NCI-H524 (cell line): ENCODE measurements around the gene BABAM2.

Experiments
- DNase-seq, 2 experiments: peaks; one replicate each; lab custom pipeline; 2025; lab: John Stamatoyannopoulos, UW

BABAM2 gene

DNA sequence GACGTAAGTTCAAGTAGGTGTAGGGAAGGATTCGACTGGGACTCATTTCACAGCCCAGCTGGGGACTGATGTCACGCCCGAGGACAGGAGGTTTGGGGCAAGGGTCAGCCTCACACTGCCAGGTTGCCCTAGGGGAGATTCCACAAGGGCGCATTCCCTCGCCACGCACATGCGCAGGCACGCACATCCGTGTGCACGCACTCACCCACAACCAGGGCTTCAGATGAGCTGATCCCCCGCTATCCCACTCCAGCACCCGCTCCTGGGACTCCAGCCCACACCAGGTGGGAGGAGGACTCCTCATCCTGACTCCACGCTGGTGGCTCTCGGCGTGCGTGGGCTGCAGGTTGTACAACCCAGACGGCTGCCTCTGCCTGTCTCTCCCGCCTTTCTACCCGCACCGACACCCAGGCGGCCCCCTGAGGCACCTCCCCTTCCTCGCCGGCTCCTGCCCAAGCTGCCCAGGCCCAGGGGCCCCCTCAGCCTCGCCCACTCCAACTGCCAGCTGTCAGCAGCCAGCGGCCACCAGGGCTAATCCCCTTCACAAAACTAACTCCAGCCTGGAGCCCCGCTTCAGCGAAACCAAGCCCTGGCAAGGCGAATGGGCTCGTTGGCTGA is 454.3 kb downstream of the BABAM2 start:
- peak; percentile 92 to 95 for DNase-seq

DNA sequence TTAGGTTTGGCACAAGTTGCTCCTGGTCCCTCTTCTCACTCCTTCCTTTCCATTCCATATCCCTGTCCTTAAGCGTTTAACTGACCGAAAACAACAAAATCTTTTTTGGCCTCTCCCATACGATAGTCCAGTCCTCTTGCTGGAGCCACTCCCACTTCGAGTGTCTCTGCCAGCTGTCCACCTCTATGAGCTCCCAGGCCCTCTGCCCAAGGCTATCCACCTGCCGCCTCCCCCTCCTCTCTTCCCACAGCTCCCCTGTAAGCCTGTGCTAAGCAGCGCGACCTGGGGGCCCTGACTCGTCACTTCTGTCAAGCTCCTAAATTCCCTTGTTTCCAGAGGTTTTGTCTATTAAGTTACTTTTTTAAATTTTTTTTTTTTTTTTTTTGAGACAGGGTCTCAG is 455.1 kb downstream of the BABAM2 start:
- peak; percentile 94 to 98 for DNase-seq

DNA sequence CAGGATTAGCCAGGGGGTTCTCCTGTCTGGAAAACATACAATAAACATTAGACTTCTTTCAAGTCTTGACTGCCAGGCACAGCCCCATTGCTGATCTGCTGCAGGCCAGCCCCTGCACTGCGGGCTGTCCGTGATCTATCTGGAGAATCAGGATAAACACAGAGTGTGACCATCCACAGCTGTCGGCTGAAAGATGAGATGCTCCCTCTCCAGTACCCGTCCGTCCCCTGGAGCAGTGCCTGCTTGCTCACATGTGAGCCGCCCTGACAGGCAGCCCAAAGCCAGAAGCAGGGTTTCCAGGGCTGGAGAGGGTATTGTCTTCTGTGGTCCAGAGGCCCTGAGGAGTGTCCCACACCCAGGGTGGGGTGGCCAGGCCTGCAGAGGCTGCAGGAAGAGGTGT is 456.1 kb downstream of the BABAM2 start:
- DNase-seq: peak; percentile 85 to 95

DNA sequence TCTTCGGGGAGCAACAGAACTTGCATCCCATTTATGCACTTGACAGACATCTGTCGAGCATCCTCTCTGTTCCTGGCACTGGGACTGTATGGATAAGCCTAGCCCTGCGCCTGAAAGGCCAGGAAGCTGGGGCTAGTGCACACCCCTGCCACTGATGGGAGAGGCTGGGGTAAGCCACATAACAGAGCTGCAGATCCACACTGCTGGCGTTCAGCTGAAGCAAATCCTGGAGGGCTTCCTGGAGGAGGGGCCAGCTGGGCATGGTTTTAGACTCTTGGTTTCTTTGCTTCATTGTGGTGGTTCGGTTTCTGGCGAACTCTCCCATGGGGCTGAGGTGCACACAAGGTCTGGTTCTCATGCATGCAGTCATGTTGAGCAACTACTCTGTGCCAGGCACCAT is 456.7 kb downstream of the BABAM2 start:
- DNase-seq: peak; percentile 68 to 91

DNA sequence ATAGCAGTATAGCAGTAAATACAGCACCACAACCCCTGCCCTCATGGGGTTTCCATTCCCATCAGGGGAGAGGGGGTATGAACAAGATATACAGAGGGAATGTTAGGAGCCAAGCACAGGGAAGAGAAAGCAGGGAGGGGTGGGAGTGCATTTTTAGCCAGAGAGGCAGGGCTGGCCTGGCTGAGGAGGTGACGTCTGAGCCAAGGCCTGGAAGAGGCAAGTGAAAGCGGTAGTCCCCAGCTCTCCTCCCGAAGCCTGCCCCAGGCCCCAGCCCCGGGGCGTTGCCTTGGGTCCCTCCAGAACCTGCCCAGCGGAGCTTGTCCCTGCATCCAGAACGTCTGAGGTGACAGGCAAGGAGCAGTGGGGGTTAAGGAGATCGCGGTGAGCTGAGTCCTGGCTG is 457.1 kb downstream of the BABAM2 start:
- no peak for DNase-seq

DNA sequence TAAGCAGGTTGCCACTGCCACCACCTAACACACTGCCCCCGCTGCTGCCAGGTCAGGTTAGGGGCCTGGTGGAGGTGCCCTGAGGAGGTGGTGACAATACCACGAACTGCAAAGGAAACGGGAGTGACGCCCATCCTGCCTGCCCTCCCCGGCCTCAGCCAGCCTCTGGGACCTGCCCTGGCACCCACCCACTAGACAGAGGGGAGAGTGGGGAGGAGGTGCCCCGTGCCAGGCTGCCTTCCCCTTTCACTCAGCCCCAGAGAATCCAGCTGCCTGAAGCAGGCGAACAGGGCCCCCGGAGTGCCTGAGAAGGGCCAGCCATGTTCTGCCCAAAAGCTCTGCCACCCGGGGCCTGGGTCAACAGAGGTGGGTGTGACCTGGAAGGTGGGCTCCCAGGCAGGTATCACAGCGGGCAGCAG is 457.6 kb downstream of the BABAM2 start:
- no peak for DNase-seq

DNA sequence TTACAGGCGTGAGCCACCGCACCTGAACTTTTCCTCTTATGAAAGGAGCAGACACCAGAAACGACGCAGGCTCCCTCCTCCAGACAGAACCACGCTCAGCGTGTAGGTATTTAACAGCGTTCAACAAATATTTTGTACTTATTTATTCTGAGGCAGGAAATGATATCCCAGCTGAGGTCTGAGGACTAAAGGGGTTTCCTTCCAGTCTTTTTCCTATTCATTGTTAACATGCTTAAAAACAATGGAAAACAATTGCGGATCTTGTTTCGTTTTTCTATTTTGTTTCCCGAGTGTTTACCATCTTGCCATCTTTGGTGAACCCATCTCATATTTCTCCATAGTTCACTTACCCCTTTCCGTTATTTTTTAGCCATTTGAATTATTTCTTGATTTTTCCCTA is 458.4 kb downstream of the BABAM2 start:
- no peak for DNase-seq

DNA sequence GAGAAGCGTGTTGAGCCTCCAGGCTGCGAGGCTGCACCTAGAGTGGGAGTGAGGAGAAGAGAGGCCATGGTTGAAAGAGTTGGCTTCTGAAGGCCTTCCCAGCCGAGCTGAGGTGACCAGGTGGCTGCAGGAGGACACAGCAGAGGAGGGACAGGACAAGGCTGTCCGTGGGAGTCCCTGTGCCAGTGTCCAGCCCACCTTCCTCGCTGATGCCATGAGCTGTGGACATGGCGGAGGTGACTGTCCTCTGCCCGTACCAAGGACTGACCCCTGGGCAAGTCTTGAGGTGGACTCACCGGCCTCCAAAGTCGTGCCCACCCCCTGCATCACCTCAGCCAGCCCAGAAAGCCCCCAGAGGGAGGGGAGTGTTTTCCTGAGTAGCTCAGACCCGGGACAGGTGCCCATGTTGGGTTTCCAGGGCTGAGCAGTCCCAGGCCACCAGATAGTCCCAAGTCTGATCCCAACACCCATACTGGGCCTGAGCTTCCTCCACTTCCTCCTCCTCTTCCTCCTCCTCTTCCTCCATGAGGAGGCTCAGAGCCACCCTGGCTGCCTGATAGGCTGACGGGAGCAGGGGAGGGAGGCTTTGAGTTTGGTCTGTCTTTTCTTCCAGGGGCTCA is 459.1 kb downstream of the BABAM2 start:
- DNase-seq: no peak

DNA sequence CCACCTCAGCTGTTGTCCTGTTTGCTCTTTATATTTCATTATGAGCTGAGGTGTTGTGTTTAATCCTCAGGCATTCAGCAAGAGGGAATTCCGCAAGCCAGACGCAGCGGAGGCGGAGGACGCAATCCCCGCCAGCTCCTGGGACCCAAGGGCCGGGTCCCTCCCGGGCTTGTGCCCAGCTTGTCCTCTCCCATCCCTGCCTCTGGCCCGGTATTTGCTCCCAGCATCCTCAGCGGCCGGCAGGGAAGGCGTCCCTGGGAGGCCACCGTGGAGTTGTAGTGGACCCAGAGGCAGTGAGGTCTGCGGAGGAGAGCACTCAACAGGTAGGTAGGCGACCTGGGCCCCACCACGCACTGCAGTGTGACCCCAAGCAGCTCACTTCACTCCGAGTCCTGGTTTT is 459.7 kb downstream of the BABAM2 start:
- DNase-seq: no peak

DNA sequence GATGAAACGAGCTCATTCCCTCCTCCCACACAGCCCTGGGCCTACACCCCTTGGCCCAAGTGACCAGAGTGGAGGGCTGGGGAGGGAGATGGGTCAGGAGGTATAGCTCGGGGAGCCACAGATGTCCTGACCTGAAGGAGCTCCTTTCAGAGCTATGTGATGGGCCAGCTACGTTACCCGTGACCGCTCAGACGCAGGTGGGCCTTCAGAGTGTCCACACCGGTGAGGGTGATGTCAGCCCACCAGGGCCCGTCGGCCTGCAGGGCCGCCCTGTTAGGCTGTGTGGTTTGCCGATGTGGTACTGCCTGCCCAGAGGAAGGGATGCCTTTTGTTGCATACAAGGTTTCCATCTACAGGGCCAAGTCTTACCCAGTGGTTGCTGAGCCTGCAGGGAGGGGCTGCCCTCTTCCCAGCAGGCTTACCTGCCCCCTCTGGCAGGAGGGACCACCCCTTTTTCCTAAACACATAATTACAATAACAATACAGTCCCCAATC is 460.3 kb downstream of the BABAM2 start:
- no peak for DNase-seq

DNA sequence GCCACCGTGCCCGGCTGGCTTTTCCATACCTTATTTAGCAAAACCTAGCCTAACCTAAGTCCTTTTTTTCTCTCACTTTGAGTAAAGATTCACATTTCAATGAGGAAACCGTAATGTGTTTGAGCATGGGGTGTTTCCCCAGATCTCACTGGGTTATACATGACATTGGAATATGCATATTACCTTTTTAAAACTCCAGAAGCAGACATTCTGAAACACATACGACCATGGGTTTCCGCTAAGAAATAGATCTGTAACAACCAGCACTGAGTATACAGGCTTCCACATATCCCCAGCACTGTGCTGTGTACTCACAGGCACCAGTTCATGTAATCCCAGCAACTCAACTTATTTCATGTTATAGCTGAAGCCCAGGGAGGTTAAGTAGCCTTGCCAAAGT is 461.1 kb downstream of the BABAM2 start:
- DNase-seq: no peak

DNA sequence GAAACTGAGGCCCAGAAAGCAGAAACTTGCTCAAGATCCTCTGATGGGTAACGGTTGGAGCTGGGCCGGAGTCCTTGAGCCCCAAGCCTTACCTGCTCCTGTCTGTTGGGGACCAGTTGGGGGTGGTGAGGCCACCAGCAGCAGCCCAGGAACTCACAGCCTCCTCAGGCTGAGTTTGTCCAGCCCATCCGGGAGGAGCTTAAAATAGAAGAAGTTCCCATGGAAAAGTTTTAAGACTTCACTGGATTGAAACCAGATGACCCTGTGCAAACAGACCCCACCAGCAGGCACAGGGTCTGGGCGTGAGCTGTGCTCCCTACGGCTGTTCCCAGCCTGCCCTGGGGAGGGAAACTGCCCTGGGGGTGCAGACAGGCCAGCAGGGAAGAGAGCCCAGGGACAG is 461.6 kb downstream of the BABAM2 start:
- no peak for DNase-seq

DNA sequence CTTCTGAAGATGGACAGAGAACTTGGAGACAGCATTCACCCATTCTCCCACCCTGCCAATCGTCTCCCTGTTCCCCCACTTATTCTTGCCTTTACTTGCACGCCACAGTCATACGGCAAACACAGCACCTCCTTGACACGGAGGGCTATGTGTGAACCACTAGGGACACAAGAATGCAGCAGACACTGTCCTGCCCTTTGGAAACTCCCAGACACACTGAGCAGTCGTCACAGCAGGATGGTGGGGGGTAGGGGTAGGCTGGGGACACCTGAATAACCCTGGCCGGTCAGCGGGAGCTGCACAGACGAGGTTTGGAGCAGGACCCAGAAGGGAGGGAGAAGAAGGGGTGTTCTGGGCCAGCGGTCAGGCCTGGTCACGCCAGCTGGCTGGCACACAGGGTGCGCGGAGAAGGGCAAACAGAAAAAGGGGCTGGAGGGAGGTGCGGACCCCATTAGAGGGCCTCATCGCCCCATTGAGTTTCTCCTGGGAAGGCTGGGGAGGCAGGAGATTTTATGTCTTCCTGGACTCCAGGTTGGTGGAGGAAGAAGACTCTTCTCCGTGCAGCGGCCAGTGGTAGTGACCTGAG is 462.2 kb downstream of the BABAM2 start:
- no peak for DNase-seq

DNA sequence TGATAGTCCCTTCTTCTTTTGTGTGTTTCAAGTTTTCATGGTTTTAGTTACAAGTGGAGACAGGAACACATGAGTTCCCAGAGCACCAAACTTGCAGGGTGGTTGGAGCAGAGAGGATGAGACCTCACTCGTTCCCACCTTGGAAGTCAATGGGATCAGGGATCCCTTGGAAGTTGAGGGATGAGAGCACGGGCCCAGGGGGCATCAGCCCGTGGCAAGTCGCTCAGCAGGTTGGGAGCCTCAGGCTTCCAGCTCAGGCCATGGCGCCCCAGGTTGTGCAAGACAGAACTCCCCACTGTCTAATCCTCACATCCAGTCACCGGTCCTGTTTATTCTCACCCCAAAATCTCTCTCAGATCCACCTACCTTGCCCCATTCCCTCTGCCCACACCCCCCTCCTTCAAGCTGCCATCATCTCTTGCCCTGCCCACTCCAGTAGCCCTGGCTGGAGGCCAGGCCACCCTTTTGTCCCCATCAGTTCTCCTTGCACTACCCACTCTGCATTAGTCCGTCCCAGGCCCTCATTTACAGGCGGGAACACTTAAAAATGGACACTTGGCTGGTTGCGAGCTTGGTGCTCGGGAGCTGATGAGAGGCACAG is 464.5 kb downstream of the BABAM2 start:
- DNase-seq: no peak

DNA sequence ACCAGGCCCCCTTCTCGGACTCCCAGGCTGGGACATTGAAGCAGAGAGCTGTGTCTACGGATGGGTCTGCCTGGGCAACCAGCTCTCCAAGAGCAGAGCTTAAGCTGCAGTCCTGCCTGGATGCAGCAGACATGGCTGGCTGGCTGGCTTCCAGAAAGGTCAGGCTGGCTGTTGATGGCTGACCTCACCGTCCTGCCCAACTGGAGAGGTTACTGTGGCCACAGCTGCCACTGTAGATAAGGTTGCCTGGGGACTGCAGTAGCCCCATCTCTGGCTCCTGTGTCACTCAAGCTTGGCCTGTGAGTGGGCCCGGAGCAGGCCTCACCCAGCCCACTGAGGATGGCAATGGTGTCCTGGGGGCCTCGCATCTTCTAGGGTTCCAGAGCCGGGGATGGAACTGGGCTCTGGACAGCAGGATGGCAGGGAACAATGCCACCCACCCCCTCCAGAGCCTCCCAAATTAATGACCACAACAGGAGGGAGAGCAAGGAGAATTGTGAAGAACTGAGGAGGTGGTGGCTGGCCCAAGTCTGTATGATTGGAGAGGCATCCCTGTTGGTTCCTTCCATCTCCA is 465.1 kb downstream of the BABAM2 start:
- no peak for DNase-seq

DNA sequence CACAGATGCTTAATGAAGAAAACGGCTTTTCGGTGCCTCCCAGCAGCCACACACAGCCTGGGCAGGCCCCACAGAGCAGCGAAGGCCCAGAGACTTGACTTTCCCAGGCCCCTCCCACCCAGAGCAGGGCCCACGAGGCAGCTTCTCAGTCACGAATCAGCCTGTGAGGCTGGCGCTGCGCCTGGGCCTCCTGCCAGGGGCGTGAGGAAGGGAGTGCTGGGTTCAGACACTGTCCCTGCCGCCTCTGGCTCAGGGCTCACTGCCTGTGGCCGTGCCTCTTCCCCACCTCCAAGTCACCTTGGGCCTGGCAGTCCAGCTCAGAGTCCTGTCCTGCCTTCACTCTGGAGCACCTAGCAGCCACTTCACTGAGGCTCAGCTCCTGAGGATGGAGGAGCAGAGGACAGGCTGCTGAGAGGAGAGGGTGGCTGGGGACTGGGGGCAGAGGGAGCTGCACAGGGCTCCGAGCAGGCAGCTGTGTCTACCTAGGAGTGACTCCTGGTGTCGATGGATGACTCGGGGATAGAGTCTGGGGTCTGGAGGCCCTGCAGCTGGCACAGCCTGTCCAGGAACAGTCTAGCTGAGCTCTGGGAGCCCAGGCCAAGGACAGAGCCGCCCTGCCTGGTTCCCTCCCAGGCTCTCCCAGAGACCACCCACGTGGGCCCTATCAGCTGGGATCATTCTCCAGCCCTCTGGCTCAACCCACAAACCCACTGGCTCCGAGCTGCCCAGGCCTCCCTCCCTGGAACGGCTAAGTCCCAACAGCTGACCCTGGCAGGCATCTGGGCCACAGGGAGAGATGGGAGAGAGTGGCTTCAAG is 465.8 kb downstream of the BABAM2 start:
- peak in 1 of 2 experiments; percentile 47 for DNase-seq

DNA sequence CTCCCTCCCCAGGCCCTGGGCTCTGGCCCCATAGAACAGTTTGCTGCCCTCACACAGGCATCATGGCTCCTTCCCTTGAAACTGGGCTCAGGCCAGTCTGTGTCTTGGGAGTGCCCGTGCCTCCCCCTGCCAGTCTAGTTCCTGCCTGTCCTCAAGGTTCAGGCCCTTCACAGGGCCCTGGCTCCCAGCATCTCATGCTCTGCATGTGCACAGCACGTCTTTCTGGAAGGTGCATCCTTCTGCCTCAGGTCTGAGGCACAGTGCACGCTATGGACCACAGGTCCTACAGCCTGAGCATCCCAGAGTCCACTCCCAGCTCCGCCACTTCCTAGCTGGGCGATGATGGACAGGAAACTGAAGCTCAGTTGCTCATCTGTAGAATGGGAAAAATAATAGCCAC is 466.5 kb downstream of the BABAM2 start:
- DNase-seq: no peak

DNA sequence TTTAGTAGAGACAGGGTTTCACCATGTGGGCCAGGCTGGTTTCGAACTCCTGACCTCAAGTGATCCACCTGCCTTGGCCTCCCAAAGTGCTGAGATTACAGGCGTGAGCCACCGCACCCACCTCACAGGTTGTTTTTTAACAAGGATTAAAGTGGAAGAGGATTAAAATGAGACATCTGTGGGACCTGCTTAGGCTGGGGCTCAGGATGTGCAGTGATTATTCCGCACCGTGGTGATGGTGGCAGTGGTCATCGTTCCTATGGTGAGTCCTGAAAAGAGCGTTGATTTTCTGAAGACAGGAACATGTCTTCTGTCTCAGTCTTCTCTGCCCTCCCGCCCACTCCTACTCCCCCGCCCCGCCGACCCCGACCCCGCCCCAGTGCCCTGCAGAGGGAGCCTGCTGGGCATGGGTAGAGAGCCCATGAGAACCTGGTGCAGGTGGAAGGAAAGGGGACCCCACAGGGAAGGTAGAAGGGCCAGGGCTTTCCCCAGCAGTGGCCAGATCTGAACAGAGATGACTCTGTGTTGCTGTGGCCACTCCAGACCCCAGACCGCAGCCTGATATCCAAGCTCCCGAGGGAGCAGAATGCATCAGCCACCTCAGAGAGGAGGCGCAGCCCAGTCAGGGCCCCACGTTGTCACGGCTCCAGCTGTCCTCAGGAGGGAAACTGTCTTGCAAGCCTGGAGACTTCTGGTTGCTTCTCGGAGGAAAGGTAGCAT is 467.6 kb downstream of the BABAM2 start:
- peak in 1 of 2 experiments; percentile 72 for DNase-seq

DNA sequence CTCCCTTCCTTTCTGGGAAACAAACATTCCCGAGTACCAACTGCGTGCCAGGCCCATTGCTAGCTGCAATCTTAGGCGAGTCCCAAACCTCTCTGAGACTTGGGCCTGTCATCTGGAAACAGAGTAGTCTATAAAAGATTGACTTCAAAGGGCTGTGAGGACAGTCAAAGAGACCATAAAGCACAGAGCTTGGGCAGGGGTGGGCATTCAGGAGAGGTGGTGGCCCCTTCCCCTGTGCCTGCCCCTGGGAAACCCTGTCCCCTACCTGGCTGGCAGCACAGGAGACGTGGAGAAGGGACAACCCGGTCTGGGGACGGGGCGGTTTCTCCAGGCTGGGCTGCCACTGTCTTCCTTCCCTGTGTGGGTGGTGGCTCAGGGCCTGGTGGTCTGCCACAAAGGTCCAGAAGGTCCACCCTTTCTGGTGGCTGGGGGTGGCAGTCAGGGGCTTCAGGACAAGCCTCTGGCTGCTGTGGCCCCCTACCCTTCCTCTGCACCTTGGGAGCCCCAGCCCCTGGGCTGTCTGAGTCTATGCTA is 468.2 kb downstream of the BABAM2 start:
- no peak for DNase-seq

DNA sequence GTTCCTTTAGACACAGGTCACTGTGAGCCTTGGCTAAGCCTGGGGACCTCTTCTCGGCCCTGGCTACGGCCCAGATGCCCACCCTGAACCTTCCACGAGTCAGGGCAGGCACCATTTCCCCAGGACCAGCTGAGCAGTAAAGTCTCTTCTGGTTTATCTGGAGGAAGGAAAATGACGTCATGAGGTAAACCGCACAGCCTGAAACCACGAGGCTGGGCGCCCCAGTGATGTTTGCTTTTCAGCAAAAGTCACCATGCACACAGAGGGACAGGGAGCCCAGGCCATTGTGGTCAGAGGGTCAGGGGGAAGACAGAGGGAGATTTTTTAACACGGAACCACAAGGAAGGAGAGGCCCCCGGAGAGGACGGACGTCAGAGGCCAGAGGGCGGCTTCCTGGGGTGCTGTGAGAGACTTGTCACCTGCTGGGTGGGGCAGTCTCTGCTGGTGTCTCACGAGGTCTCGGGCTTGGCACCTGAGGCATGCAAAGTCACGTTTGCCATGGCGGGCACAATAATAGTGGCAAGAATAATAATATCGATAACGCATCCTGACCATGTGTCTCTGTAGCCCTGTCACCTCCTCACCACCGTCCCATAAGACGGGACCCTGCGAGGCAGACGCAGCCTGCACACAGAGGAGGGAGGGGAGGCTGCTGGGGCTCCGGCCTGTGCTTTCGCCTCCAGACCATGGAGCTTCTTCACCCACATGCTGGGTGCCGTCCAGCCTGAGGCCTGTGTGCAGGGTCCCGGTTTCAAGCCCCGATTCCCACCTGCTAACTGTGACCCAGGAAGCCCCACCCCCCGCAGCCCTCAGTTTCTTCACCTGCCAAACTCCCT is 468.9 kb downstream of the BABAM2 start:
- no peak for DNase-seq
